NCI-H146 treated with DMSO at 0.1 percent for 48 hours (cell line): ENCODE results near the gene DAZAP1.

Source experiments
- DNase-seq: peaks from one replicate; lab custom pipeline; 2025; ENCODE audit not compliant: unreplicated experiment; lab: John Stamatoyannopoulos, UW

DAZAP1 gene

DNA sequence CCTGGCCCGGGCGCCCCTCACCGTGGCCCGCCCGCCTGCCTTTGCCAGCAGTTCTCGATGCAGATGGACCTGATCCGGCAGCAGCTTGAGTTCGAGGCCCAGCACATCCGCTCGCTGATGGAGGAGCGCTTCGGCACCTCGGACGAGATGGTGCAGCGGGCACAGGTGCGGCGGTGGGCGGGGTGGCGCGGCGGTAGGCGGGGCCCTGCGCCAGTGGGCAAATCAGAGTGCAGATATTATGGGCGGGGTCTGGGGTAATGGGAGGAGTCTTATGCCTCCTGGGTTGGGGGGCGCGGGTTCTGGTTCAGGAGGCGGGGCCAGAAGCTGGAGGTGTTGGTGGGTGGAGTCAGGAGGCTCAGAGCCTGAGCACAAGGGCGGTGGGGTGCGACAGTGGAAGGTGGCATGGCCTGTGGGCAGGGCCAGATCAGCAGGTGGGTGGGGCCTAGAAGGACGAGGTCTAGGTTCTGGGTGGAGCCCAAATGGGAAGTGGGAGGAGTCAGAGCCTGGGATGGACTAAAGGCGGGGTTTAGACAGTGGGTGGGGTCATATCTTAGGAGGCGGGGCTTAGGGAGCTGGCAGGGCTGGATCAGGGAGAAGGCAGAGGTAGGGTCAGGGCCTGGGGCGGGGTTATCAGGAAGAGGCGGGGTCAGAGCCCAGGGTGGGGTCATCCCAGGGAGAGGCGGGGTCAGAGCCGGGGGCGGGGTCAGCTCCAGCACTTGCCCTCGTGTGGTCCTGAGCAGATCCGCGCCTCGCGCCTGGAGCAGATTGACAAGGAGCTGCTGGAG, 48.1 kb downstream of the DAZAP1 start:
- no peak for DNase-seq

DNA sequence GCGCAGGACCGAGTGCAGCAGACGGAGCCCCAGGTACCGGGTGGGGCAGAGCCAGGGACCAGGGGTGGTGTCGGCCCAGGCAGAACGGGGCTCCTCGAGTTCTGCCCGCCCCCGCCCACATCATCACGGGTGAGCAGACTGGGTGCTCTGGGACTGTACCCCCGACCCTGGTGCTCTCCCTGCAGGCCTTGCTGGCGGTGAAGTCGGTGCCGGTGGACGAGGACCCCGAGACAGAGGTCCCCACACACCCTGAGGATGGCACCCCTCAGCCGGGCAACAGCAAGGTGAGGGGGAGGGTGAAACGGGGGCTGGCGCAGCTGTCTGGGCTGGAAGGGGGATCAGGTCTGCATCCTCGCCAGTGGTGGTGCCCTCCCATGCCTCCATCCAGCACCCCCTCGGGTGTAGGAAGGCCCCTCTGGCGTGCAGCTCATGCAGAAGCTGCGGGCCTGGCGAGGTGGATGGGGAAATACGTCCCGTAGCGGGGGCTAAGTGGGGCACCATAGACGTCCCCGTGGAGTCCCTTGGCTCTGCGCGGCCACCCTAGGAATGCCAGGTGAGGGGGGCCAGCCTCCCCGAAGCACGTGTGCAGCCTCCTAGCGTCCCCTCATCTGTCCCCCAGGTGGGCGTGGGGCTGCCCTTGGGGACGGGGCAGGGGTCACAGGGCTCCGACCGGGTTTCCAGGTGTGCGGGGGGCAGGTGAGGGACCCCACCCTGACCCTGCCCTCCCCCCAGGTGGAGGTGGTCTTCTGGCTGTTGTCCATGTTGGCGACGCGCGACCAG, 48.9 kb downstream of the DAZAP1 start:
- DNase-seq: no peak

DNA sequence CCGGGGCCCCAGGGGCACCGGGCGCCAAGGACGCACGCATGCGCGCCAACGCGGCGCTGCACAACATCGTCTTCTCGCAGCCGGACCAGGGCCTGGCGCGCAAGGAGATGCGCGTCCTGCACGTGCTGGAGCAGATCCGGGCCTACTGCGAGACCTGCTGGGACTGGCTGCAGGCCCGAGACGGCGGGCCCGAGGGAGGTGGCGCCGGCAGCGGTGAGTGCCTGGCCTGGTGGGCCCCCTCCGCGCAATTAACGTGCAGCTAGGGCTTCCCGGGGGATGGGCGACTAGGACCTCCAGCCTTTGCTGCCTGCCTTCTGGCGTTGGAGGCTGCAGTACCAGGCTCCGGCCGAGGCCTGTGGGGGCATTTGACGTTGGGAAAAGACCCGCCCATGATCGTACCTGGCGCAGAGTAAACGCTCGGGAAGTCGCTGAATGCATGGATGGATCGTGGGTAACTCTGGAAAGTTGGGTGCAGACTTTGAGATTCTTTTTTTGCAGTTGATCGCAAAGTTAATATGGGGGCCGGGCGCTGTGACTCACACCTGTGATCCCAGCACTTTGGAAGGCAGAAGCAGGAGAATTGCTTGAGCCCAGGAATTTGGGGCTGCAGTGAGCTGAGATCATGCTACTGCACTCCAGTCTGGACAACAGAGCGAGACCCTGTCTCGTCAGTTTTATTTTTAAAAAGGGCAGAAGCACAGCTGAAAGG, 49.8 kb downstream of the DAZAP1 start:
- DNase-seq: no peak

DNA sequence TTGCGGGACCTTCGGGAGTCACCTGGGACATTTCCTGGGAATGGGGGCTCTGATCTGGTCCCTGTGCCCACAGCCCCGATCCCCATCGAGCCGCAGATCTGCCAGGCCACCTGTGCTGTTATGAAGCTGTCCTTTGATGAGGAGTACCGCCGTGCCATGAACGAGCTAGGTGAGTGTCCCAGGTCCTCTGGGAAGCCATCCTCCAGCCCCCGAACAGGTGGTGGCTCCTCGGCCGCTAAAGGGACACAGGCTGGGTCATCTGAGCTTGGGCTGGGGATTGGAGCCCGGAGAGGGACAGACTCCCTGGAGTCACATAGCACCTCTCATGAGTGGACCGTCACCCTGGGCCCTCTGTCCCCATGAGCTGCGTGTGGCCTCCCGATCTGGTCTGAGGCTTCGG, 50.5 kb downstream of the DAZAP1 start:
- no peak for DNase-seq

DNA sequence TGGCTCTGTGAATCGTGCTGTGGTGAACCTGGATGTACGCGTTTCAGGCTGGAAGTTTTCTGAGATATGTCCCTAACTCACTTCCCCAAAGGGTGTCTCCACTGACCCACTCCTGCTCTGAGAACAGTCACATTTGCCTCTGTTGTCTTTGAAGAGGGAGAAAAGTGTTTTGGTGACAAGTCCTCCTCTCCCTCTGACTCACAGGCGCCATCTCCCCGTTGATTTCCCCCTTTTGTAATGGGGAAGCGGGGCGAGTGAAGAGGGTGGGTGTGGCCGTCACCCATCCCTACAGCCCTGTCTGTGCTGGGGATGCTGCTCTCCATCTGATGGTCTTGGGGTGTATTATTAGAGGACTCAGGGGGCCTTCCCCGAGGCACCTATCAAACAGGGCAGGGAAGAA, 52.1 kb downstream of the DAZAP1 start:
- DNase-seq: no peak

DNA sequence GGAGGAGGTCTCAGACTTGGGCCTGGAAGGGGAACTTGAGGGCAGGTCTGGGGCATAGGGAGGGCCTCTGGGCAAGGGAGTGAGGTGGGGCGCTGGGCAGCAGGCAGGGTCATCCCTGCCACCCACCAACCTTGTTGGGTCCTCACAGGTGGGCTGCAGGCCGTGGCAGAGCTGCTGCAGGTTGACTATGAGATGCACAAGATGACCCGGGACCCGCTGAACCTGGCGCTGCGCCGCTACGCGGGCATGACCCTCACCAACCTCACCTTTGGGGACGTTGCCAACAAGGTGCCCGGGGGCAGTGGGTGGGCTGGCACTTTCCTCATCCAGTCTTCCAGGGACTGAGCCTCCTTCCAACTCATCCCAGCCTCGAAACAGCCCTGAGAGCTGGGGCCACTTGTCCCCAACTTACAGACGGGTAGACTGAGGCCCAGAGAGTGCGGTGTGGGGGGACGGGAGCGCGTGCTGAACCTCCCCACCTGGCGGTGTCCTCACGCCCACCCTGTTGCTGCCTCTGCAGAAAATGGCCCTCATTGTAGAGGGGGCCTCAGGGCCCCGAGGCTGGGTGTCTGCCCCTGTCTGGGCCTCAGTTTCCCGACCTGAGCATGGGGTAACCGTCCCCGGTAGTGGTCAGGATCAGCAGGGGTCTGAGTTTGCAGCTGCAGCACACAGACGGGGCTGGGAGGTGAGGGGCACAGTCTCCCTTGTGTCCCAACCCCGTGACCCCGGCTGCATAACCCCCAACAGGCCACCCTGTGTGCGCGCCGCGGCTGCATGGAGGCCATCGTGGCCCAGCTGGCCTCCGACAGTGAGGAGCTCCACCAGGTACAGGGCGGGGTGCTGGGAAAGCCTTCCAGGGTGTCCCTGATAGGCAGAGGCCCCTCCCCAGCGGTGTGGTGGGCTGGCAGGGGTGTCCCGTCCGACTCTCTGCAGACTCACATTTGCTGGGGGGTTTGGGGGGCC, 52.9 kb downstream of the DAZAP1 start:
- DNase-seq: no peak

DNA sequence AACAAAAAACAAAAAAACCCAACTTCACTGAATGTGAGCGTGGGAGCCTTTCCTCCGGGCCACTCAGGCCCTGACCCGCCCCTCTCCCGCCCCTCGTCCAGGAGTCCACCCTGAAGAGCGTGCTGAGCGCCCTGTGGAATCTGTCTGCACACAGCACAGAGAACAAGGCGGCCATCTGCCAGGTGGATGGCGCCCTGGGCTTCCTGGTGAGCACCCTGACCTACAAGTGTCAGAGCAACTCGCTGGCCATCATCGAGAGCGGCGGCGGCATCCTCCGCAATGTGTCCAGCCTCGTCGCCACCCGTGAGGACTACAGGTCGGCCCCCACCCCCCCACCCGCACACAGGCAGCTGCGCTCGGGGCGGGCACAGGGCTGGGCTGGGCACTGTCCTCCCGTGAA, 54.5 kb downstream of the DAZAP1 start:
- DNase-seq: no peak

DNA sequence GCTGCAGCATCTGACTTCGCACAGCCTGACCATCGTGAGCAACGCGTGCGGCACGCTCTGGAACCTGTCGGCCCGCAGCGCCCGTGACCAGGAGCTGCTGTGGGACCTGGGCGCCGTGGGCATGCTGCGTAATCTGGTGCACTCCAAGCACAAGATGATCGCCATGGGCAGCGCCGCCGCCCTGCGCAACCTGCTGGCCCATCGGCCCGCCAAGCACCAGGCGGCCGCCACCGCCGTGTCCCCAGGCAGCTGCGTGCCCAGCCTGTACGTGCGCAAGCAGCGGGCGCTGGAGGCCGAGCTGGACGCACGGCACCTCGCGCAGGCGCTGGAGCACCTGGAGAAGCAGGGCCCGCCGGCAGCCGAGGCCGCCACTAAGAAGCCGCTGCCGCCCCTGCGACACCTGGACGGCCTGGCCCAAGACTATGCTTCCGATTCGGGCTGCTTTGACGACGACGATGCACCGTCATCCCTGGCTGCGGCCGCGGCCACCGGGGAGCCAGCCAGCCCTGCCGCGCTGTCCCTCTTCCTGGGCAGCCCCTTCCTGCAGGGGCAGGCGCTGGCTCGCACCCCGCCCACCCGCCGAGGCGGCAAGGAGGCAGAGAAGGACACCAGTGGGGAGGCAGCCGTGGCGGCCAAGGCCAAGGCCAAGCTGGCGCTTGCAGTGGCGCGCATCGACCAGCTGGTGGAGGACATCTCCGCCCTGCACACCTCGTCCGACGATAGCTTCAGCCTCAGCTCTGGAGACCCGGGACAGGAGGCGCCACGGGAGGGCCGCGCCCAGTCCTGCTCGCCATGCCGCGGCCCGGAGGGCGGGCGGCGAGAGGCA, 58.0 kb downstream of the DAZAP1 start:
- no peak for DNase-seq

DNA sequence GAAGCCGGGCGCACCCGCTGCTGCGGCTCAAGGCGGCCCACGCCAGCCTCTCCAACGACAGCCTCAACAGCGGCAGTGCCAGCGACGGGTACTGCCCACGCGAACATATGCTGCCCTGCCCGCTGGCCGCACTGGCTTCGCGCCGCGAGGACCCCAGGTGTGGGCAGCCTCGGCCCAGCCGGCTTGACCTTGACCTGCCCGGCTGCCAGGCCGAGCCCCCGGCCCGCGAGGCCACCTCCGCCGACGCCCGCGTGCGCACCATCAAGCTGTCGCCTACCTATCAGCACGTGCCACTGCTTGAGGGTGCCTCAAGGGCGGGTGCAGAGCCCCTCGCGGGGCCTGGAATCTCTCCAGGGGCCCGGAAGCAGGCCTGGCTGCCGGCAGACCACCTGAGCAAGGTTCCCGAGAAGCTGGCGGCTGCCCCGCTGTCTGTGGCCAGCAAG, 58.7 kb downstream of the DAZAP1 start:
- no peak for DNase-seq

DNA sequence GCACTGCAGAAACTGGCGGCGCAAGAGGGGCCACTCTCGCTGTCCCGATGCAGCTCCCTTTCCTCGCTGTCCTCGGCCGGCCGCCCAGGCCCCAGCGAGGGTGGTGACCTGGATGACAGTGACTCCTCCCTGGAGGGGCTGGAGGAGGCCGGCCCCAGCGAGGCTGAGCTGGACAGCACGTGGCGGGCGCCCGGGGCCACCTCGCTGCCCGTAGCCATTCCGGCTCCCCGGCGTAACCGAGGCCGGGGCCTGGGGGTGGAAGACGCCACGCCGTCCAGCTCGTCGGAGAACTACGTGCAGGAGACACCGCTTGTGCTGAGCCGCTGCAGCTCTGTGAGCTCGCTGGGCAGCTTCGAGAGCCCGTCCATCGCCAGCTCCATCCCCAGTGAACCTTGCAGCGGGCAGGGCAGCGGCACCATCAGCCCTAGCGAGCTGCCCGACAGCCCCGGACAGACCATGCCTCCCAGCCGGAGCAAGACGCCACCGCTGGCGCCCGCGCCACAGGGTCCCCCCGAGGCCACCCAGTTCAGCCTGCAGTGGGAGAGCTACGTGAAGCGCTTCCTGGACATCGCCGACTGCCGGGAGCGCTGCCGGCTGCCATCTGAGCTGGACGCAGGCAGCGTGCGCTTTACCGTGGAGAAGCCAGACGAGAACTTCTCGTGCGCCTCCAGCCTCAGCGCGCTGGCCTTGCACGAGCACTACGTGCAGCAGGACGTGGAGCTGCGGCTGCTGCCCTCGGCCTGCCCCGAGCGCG, 59.3 kb downstream of the DAZAP1 start:
- DNase-seq: no peak

DNA sequence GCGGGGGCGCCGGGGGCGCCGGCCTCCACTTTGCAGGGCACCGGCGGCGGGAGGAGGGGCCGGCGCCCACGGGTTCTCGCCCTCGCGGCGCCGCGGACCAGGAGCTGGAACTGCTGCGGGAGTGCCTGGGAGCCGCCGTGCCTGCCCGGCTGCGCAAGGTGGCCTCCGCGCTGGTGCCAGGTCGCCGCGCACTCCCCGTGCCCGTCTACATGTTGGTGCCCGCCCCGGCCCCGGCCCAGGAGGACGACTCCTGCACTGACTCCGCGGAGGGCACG, 59.8 kb downstream of the DAZAP1 start:
- no peak for DNase-seq

DNA sequence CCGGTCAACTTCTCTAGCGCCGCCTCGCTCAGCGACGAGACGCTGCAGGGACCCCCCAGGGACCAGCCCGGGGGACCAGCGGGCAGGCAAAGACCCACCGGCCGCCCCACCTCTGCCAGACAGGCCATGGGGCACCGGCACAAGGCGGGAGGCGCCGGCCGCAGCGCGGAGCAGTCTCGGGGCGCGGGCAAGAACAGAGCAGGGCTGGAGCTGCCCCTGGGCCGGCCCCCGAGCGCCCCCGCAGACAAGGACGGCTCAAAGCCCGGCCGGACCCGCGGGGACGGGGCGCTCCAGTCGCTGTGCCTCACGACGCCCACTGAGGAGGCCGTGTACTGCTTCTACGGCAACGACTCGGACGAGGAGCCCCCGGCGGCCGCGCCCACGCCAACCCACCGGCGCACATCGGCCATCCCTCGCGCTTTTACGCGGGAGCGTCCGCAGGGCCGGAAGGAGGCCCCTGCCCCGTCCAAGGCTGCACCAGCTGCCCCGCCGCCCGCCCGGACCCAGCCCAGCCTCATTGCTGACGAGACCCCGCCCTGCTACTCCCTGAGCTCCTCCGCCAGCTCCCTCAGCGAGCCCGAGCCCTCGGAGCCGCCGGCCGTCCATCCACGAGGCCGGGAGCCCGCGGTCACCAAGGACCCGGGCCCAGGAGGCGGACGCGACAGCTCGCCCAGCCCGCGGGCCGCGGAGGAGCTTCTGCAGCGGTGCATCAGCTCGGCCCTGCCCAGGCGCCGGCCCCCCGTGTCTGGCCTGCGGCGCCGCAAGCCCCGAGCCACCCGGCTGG, 60.3 kb downstream of the DAZAP1 start:
- DNase-seq: no peak

DNA sequence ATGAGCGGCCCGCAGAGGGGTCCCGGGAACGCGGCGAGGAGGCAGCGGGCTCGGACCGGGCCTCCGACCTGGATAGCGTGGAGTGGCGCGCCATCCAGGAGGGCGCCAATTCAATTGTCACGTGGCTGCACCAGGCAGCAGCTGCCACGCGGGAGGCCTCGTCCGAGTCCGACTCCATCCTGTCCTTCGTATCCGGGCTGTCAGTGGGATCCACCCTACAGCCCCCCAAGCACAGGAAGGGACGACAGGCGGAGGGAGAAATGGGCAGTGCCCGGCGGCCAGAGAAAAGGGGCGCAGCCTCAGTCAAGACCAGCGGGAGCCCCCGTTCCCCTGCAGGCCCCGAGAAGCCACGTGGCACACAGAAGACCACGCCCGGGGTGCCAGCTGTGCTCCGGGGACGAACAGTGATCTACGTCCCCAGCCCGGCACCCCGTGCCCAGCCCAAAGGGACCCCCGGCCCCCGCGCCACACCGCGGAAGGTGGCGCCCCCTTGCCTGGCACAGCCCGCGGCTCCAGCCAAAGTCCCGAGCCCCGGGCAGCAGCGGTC, 61.0 kb downstream of the DAZAP1 start:
- DNase-seq: no peak

DNA sequence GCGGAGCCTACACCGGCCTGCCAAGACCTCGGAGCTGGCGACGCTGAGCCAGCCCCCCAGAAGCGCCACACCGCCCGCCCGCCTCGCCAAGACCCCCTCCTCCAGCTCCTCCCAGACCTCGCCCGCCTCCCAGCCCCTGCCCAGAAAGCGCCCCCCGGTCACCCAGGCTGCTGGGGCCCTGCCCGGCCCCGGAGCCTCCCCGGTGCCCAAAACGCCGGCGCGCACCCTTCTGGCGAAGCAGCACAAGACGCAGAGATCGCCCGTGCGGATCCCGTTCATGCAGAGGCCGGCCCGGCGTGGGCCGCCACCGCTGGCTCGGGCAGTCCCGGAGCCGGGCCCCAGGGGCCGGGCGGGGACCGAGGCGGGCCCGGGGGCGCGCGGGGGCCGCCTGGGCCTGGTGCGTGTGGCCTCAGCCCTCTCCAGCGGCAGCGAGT, 61.5 kb downstream of the DAZAP1 start:
- no peak for DNase-seq

DNA sequence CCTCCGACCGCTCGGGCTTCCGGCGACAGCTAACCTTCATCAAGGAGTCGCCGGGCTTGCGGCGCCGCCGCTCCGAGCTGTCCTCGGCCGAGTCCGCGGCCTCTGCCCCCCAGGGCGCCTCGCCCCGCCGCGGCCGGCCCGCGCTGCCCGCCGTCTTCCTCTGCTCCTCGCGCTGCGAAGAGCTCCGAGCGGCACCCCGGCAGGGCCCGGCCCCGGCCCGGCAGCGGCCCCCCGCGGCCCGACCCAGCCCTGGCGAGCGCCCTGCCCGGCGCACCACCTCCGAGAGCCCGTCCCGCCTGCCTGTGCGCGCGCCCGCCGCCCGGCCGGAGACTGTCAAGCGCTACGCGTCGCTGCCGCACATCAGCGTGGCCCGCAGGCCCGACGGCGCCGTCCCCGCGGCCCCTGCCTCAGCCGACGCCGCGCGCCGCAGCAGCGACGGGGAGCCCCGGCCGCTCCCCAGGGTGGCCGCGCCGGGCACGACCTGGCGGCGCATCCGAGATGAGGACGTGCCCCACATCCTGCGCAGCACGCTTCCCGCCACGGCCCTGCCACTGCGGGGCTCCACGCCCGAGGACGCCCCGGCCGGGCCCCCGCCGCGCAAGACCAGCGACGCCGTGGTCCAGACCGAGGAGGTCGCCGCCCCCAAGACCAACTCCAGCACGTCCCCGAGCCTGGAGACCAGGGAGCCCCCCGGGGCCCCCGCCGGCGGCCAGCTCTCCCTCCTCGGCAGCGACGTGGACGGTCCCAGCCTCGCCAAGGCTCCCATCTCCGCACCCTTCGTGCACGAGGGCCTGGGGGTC, 62.1 kb downstream of the DAZAP1 start:
- no peak for DNase-seq

DNA sequence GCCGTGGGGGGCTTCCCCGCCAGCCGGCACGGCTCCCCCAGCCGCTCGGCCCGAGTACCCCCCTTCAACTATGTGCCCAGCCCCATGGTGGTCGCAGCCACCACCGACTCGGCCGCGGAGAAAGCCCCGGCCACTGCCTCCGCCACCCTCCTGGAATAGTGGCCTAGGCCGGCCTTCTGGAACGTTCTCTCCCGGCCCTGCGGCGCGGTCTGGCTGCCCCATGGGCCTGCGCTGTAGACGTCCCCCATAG, 62.6 kb downstream of the DAZAP1 start:
- no peak for DNase-seq

DNA sequence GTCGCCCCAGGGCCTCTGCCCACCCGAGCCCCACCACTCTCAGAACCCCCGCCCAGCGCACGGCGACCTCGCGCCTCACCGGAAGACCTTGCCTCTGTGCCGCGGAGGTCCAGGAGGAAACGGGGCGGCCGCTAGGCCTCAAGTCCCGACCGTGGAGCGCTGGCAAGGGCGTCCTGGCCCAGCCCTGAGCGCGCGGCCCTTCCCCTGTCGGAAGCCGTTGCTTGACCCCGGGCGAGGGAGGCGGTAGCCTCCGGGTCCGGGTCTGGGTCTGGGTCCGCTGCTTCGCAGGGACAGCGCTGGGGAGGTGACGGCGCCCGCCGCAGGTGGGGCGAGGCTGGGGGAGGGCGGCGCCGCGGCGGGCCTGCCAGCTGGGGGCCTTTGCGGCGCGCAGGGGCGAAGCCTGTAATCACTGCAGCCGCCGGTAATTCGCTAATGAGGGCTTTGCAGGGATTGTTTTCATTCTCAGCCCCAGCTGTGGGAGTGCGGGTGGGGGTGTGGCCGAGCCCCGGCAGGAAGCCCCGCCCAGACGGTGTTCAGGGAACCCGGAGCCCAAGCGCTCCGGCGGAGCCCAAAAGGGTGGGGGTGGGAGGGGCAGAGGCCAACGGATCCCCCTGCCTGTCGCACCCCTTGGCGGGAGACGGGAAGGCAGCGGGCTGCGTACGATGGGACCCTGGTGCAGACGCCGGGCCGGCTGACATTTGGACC, 63.1 kb downstream of the DAZAP1 start:
- DNase-seq: peak; percentile 27
